HG03469 (cell line): ENCODE data around the gene SH3TC1.

ENCODE experiments used
- ATAC-seq: cut with Tn5 transposase; IDR thresholded peaks from one replicate; pipeline ENCODE4 v1.9.1; 2021; ENCODE audit warnings: mild to moderate bottlenecking, moderate library complexity, moderate number of reproducible peaks; ENCODE audit not compliant: unreplicated experiment

SH3TC1 gene

DNA sequence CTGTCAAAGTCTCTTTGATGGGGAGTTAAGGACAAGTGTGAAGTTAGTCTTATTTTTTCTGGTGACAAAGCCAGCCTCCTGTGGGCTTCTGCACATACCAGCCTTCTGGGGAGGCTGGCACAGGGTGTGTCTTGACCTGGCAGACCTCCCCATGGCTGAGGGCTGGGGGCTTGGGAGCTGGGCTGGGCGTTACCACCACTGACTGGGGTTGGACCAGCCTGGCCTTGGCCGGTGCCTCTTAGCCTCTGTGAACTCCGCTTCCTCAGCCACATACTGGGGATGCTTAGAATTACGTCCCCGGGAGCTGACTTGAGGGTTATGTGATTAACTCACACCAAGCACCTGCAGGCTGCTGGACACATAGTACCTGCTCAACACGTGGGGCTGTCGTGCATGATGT lies 14.0 kb downstream of the SH3TC1 start:
- ATAC-seq, result no peak

DNA sequence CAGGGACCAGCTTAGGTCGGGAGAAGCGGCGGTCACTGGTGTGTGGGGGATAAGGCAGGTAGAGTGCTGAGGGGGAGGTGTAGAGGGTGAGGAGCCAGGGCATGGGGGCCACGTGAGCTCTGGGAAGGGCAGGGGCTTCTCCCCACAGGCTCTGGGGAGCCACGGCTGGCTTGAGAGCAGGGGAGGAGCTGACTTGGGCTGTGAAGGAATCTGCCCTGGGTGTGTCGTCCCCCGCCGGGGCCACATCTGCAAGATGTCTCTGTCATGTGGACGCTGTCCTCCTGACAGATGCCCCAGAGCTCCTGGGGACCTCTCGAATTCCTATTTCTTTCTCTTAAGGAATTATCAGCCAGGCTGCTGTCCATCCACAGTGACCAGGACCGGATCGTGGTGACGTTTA lies 15.0 kb downstream of the SH3TC1 start:
- ATAC-seq, result no peak

DNA sequence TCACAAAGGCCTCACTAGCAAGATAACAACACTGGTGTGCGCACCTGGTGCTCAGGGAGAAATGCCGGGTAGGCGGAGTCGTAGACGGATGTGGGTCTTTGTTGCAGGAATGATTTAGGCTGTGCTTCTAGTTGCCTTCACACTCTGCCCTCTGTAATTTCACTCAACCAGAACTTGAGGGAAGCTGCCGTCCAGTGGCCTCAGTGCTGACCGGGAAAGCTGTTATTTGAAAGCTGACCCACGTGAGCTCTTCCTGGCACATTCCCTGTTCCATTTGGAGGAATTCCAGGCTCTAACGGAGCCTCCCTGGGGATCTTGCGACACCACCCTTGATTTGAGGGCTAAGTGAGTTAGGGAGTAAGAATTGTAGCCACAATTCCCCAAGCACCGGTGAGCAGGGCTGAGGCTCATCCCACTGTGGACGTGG lies 15.9 kb downstream of the SH3TC1 start:
- no peak for ATAC-seq

- no peak for ATAC-seq
These were observed 16.8 kb downstream of the SH3TC1 start for GRCh38 chr4:8215641-8216442.

DNA sequence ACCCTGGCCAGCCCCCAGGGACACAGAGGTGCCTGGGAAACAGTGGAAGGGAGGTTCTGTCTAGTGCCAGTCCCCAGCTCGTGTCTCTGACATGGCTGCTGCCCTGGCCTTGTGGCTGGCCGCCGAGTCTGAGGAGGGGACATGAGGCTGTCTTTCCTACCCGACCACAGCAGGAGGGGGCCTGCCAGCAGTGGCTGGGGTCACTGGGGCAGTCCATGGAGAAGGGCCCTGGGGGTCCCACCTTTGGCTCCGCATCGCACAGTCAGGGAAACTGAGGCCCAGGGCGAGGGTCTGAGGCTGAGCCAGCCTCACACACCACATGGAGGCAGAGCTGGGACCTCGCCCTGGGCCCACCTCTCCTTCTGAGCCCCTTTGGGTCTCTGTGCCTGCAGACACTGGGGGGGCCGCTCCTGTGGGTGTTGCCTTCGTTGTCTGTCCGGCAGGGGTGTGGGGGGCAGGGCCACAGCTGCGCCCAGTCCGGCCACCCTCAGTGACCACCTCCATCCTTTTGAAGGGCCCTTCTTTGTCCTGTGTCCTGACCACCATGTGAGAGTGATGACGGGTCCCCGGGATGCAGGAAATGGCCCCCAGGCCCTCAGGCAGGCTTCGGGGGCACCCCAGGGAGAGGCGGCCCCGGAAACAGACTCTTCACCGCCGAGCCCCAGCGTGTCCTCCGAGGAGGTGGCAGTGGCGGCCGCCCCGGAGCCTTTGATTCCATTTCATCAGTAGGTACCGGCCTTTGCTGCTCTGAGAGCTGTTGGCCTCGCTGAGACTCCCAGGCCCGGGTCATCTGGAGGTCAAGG lies 17.6 kb downstream of the SH3TC1 start:
- ATAC-seq, result no peak

DNA sequence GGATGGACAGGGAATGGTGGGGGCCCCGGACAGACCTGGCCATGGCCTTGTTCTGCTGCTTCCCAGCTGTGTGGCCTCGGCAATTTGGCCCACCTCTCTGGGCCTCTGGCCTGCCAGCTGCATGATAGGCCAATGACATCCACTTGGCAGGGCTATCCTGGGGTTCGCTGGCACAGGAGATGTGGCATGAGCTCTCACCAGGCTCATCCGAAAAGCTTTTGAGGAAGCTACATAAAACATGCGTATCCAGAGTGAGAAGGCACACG lies 18.1 kb downstream of the SH3TC1 start:
- no peak for ATAC-seq

DNA sequence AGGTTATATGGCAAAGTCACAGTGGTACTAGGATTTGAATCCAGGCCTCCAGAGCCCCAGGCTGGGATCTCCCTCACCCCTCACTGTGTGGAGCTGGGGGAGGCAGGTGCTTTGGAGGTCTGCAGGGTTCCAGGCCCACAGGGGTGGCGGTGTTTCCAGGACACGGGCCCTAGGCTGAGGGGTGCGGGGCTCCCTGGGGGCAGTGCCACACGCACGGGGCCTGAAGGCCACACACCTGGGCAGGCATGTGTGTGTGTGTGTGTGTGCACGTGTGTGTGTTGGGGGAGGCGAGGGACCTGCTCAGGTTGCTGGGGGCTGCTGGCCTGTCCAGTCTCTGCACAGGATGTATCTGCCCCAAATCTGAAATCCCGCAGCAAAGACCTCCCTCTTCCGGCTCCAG lies 18.8 kb downstream of the SH3TC1 start:
- no peak for ATAC-seq

- no peak for ATAC-seq
These were observed 19.4 kb downstream of the SH3TC1 start for GRCh38 chr4:8218371-8219031.

GRCh38 chr4:8219236-8219635 lies 20.1 kb downstream of the SH3TC1 start:
- no peak for ATAC-seq

GRCh38 chr4:8220661-8221450 lies 21.8 kb downstream of the SH3TC1 start:
- ATAC-seq, result no peak

DNA sequence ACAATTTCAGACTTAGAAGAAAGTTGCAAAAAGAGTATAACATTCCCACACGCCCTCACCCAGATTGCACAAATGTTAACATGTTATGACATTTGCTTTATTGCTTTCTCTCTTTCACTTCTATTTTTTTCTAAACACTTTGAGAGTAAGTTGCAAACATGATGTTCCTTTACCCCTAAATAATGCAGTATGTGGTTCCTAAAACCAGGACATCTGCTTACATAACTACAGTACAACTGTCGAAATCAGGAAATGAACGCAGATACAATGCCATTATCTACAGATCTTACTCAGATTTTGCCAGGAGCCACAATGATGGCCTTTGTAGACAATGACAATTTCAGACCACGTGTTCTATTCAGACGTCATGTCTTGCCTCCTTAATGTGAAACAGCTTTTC lies 22.4 kb downstream of the SH3TC1 start:
- no peak for ATAC-seq

- no peak for ATAC-seq
These were observed 22.9 kb downstream of the SH3TC1 start for GRCh38 chr4:8221985-8222384.

DNA sequence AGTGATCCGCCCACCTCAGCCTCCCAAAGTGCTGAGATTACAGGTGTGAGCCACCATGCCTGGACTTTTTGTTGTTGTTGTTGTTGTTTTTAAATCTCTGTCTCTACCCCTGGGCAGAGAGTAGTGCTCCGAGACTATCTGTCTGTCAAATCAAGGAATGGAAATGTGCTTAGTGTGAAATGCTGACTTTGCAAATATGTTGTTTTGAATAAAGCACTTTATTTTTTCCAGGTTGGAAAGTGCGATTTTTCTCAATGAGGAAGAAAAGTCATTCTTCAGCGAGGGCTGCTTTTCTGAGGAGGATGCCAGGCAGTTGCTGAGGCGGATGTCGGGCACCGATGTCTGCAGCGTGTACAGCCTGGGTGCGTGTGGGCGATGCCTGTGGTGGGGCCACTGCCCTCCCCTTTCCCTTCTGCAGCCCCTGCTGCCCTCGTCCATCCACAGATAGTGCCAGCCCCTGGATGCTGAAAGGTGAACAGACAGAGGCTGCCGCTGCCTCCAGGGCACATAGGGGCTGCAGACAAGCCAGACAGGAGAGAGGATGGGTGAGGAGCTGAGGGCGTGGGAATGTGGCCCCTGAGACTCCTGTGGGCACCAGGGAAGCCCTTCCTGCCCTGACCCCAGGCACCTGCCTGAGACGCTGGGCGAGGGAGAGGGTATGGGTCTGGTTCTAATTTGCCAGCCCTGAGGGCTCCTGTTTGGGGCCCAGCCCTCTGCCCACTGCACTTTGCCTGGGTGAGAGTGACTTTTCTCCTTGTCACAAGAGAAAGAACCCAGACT lies 23.7 kb downstream of the SH3TC1 start:
- ATAC-seq, result no peak

- no peak for ATAC-seq
These were observed 25.3 kb downstream of the SH3TC1 start for GRCh38 chr4:8224267-8224974.

DNA sequence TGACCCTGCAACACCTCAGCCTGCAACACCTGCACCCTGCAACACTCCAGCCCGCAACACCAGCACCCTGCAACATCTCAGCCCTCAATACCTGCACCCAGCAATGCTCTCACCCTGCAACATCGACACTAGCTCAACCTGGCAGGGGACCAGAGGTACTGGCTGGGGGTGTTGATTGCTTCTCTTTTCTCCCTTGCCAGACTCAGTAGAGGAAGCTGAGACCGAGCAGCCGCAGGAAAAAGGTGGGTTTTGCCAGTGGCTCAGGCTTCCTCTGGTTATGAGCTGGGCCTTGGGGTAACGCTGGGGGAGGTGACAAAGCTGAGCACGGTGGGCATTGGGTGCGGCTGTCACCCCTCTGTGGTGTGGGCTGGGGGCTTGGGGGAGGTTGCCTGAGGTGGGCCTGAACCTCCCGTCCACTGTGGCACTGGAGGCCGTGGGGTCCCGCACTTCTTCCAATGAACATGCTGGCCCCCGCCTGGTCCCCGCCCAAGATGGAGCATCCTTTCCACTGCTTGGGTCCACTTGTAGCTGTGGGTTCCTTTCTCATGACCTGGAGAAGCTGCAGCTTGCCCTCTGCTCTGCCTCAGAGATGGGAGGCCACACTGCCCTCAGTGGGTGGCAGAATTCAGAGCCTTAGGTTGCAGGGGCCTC lies 26.0 kb downstream of the SH3TC1 start:
- ATAC-seq, result no peak

- ATAC-seq, result no peak
These were observed 26.8 kb downstream of the SH3TC1 start for GRCh38 chr4:8225706-8226443.

GRCh38 chr4:8227201-8227770 lies 28.2 kb downstream of the SH3TC1 start:
- no peak for ATAC-seq

- no peak for ATAC-seq
These were observed 28.8 kb downstream of the SH3TC1 start for GRCh38 chr4:8227771-8228318.
